H9 (cell line): ENCODE results near the gene BORCS6. TPM values are rescaled to one million over a fixed set of nuclear protein-coding genes. Genes with fewer than 3 reads are reported as not detected.

Experiments
- DNase-seq: peaks from one replicate; pipeline ENCODE4 v3.0.0-alpha.2; 2017
- H2AFZ ChIP-seq: one replicate; pipeline ENCODE4 v1.6.1; 2013; ENCODE audit warnings: mild to moderate bottlenecking, low read length, control low read depth, moderate library complexity
- H2AK5ac ChIP-seq: 2 replicates; pipeline ENCODE4 v1.6.1; 2013; ENCODE audit warnings: low read length, control low read depth, mixed read lengths; ENCODE audit not compliant: insufficient read length
- H2BK120ac ChIP-seq: one replicate; pipeline ENCODE4 v1.6.1; 2013; ENCODE audit warnings: low read depth, mild to moderate bottlenecking, low read length, control low read depth, inconsistent platforms; ENCODE audit not compliant: poor library complexity, severe bottlenecking
- H2BK12ac ChIP-seq: 2 replicates; pipeline ENCODE4 v1.6.1; 2013; ENCODE audit warnings: low read length, control low read depth, mixed read lengths, low read depth; ENCODE audit not compliant: insufficient read length
- H2BK15ac ChIP-seq: 2 replicates; pipeline ENCODE4 v1.6.1; 2013; ENCODE audit warnings: low read depth, low read length, control low read depth
- H2BK20ac ChIP-seq: one replicate; pipeline ENCODE4 v1.6.1; 2013; ENCODE audit warnings: low read depth, mild to moderate bottlenecking, low read length, control low read depth, inconsistent platforms; ENCODE audit not compliant: poor library complexity, severe bottlenecking
- H2BK5ac ChIP-seq: 2 replicates; pipeline ENCODE4 v1.6.1; 2013; ENCODE audit warnings: low read length, control low read depth, mixed read lengths; ENCODE audit not compliant: insufficient read length
- H3K14ac ChIP-seq: 2 replicates; pipeline ENCODE4 v1.6.1; 2013; ENCODE audit warnings: low read length, control low read depth; ENCODE audit not compliant: insufficient read depth
- H3K18ac ChIP-seq: 2 replicates; pipeline ENCODE4 v1.6.1; 2013; ENCODE audit warnings: low read depth, mild to moderate bottlenecking, mixed read lengths, low read length, control low read depth; ENCODE audit not compliant: insufficient read length
- H3K23ac ChIP-seq: 2 replicates; pipeline ENCODE4 v1.6.1; 2013; ENCODE audit warnings: low read length, control low read depth, mixed read lengths, low read depth; ENCODE audit not compliant: insufficient read length
- H3K23me2 ChIP-seq: 2 replicates; pipeline ENCODE4 v1.6.1; 2013; ENCODE audit warnings: low read depth, mild to moderate bottlenecking, mixed read lengths, low read length, control low read depth; ENCODE audit not compliant: insufficient read length, poor library complexity, severe bottlenecking
- H3K27ac ChIP-seq: 2 replicates; pipeline ENCODE4 v1.5.1; 2013; ENCODE audit warnings: low read length, control low read depth, mixed read lengths, low read depth; ENCODE audit not compliant: insufficient read length
- H3K27me3 ChIP-seq: 2 replicates; pipeline ENCODE4 v1.6.1; 2013; ENCODE audit warnings: low read length, control low read depth, inconsistent platforms; ENCODE audit not compliant: insufficient read depth
- H3K4ac ChIP-seq: 2 replicates; pipeline ENCODE4 v1.6.1; 2013; ENCODE audit warnings: low read depth, mild to moderate bottlenecking, control low read depth, inconsistent platforms, low read length, moderate library complexity
- H3K4me1 ChIP-seq: 2 replicates; pipeline ENCODE4 v1.6.1; 2013; ENCODE audit warnings: low read length, control low read depth, inconsistent platforms; ENCODE audit not compliant: insufficient read depth
- H3K4me2 ChIP-seq: 2 replicates; pipeline ENCODE4 v1.6.1; 2013; ENCODE audit warnings: low read length, control low read depth, mixed read lengths; ENCODE audit not compliant: insufficient read length, insufficient read depth
- H3K56ac ChIP-seq: 2 replicates; pipeline ENCODE4 v1.6.1; 2013; ENCODE audit warnings: low read depth, mild to moderate bottlenecking, mixed read lengths, low read length, control low read depth; ENCODE audit not compliant: insufficient read length
- H3K79me1 ChIP-seq: 2 replicates; pipeline ENCODE4 v1.6.1; 2013; ENCODE audit warnings: low read depth, mild to moderate bottlenecking, moderate library complexity, low read length, control low read depth, inconsistent platforms; ENCODE audit not compliant: insufficient read depth, poor library complexity, severe bottlenecking
- H3K79me2 ChIP-seq: 2 replicates; pipeline ENCODE4 v1.6.1; 2013; ENCODE audit warnings: low read length, control low read depth, inconsistent platforms; ENCODE audit not compliant: insufficient read depth
- H3K9ac ChIP-seq: 2 replicates; pipeline ENCODE4 v1.6.1; 2013; ENCODE audit warnings: low read length, control low read depth, mixed read lengths; ENCODE audit not compliant: insufficient read length; ENCODE audit errors: extremely low read depth
- H3K9me3 ChIP-seq: one replicate; pipeline ENCODE4 v1.6.1; 2013; ENCODE audit warnings: low read depth, low read length, inconsistent platforms; ENCODE audit not compliant: control insufficient read depth
- H3T11ph ChIP-seq: one replicate; pipeline ENCODE4 v1.6.1; 2013; ENCODE audit warnings: mild to moderate bottlenecking, low read length, control low read depth, inconsistent platforms
- H4K20me1 ChIP-seq: one replicate; pipeline ENCODE4 v1.6.1; 2013; ENCODE audit not compliant: control insufficient read depth, insufficient read length, insufficient read depth
- H4K5ac ChIP-seq: 2 replicates; pipeline ENCODE4 v1.6.1; 2013; ENCODE audit warnings: low read depth, mild to moderate bottlenecking, mixed read lengths, low read length, control low read depth; ENCODE audit not compliant: insufficient read length
- H4K8ac ChIP-seq: replicated peaks from 2 replicates; pipeline ENCODE4 v1.6.1; 2013; ENCODE audit warnings: low read length, control low read depth, mixed read lengths, low read depth; ENCODE audit not compliant: insufficient read length
- H4K91ac ChIP-seq: 2 replicates; pipeline ENCODE4 v1.6.1; 2013; ENCODE audit warnings: low read depth, mild to moderate bottlenecking, moderate library complexity, mixed read lengths, low read length, control low read depth; ENCODE audit not compliant: insufficient read length
- H3K27ac Mint-ChIP-seq, 3 experiments: 2 replicates in 2 of 3; 3 replicates in 1 of 3; pipeline ENCODE4 v1.8.0; 2020 to 2021; ENCODE audit warnings: mixed read lengths in 3 of 3, mild to moderate bottlenecking in 1 of 3, moderate library complexity in 1 of 3
- H3K27me3 Mint-ChIP-seq: 2 replicates; pipeline ENCODE4 v1.8.0; 2021; ENCODE audit warnings: low read depth, mild to moderate bottlenecking, moderate library complexity, mixed read lengths
- H3K36me3 Mint-ChIP-seq, 3 experiments: 2 replicates in 2 of 3; 3 replicates in 1 of 3; pipeline ENCODE4 v1.8.0; 2020 to 2021; ENCODE audit warnings: low read depth in 3 of 3, mixed read lengths in 3 of 3; ENCODE audit not compliant: insufficient read depth in 1 of 3
- H3K4me1 Mint-ChIP-seq, 2 experiments: 2 replicates each; pipeline ENCODE4 v1.8.0; 2020; ENCODE audit warnings: mixed read lengths in 2 of 2
- H3K4me3 Mint-ChIP-seq, 2 experiments: 2 replicates in 1 of 2; 3 replicates in 1 of 2; pipeline ENCODE4 v1.8.0; 2020 to 2021; ENCODE audit warnings: mild to moderate bottlenecking in 2 of 2, mixed read lengths in 2 of 2, moderate library complexity in 1 of 2
- H3K9me3 Mint-ChIP-seq, 2 experiments: 2 replicates in 1 of 2; 3 replicates in 1 of 2; pipeline ENCODE4 v1.8.0; 2020; ENCODE audit warnings: mild to moderate bottlenecking in 2 of 2, mixed read lengths in 2 of 2, moderate library complexity in 1 of 2
- CTCF ChIP-seq: fragments of 200-600 bp; sonication (generic); conservative IDR thresholded peaks from 3 replicates; pipeline ENCODE4 v1.8.0; 2021; ENCODE audit warnings: antibody characterized with exemption, mild to moderate bottlenecking
- WGBS: extraction: QIAGEN DNeasy Blood & Tissue Kit; methylation state at CpG from one replicate; pipeline ENCODE4 v1.1.7; 2013; ENCODE audit warnings: missing lambda C conversion rate, low lambda C conversion rate, mixed read lengths; ENCODE audit not compliant: insufficient read length; ENCODE audit errors: extremely low coverage; 5-methylcytosine and 5-hydroxymethylcytosine counted together
- total RNA-seq: library from RNA; stranded (reverse); gene quantifications from 2 replicates; pipeline ENCODE4 v1.2.1, GENCODE V29; 2021

The BORCS6 gene
- total RNA-seq, 1 experiment from 2014 or later = 3.1 TPM

- H3K27me3 Mint-ChIP-seq = peaks cover 3% of the 10 kb centered on the region; the same call in 1 of the 2 replicates
- Histone ChIP-seq H4K20me1 (no peaks in the 10 kb centered on the region), H4K8ac (no peak overlapping the region), H3K56ac (no peak overlapping the region), H2AK5ac (no peak overlapping the region), H3K79me2 (no peaks in the 10 kb centered on the region), H3K14ac (no peak overlapping the region), H2AFZ (no peak overlapping the region), H3K79me1 (no peaks in the 10 kb centered on the region), H2BK5ac (no peak overlapping the region), H3K4me2 (no peak overlapping the region), H2BK12ac (no peak overlapping the region), H2BK20ac (no peak overlapping the region), H2BK15ac (no peak overlapping the region), H3K9ac (no peak overlapping the region), H4K5ac (no peak overlapping the region), H3K27ac (no peak overlapping the region), H2BK120ac (no peak overlapping the region), H3T11ph (no peak overlapping the region), H3K18ac (no peak overlapping the region), H3K23ac (no peak overlapping the region), H3K23me2 (peaks cover 8% of the 10 kb centered on the region), H3K9me3 (no peaks in the 10 kb centered on the region), H3K4me1 (no peaks in the 10 kb centered on the region), H4K91ac (no peak overlapping the region), H3K4ac (no peak overlapping the region), H3K27me3 (no peaks in the 10 kb centered on the region)
- H3K4me3 Mint-ChIP-seq = no peak overlapping the region
- peaks cover 12 to 49% (median 29%) of the 10 kb centered on the region in 3 experiments; a peak in 6 of 7 replicates for H3K36me3 Mint-ChIP-seq
- H3K4me1 Mint-ChIP-seq = peaks cover 2 to 3% of the 10 kb centered on the region in 2 experiments; a peak in 1 of 4 replicates
- no peaks in the 10 kb centered on the region for H3K9me3 Mint-ChIP-seq
- H3K27ac Mint-ChIP-seq = no peak overlapping the region
- DNase-seq = peak; percentile 34
- no peak for TF ChIP-seq CTCF
- no CpG with 5 or more reads among the region's 18 CpGs for WGBS
Measured at GRCh38 chr17:8140065-8141029, 49.6 kb downstream of the BORCS6 start.
